H9 (cell line): ENCODE results near the gene TAGLN3. TPM values are rescaled to one million over a fixed set of nuclear protein-coding genes. Genes with fewer than 3 reads are reported as not detected.

ENCODE experiments used
- DNase-seq: peaks from one replicate; pipeline ENCODE4 v3.0.0-alpha.2; 2017
- H2AFZ ChIP-seq: one replicate; pipeline ENCODE4 v1.6.1; 2013; ENCODE audit warnings: mild to moderate bottlenecking, low read length, control low read depth, moderate library complexity
- H2AK5ac ChIP-seq: 2 replicates; pipeline ENCODE4 v1.6.1; 2013; ENCODE audit warnings: low read length, control low read depth, mixed read lengths; ENCODE audit not compliant: insufficient read length
- H2BK120ac ChIP-seq: one replicate; pipeline ENCODE4 v1.6.1; 2013; ENCODE audit warnings: low read depth, mild to moderate bottlenecking, low read length, control low read depth, inconsistent platforms; ENCODE audit not compliant: poor library complexity, severe bottlenecking
- H2BK12ac ChIP-seq: 2 replicates; pipeline ENCODE4 v1.6.1; 2013; ENCODE audit warnings: low read length, control low read depth, mixed read lengths, low read depth; ENCODE audit not compliant: insufficient read length
- H2BK15ac ChIP-seq: 2 replicates; pipeline ENCODE4 v1.6.1; 2013; ENCODE audit warnings: low read depth, low read length, control low read depth
- H2BK20ac ChIP-seq: one replicate; pipeline ENCODE4 v1.6.1; 2013; ENCODE audit warnings: low read depth, mild to moderate bottlenecking, low read length, control low read depth, inconsistent platforms; ENCODE audit not compliant: poor library complexity, severe bottlenecking
- H2BK5ac ChIP-seq: 2 replicates; pipeline ENCODE4 v1.6.1; 2013; ENCODE audit warnings: low read length, control low read depth, mixed read lengths; ENCODE audit not compliant: insufficient read length
- H3K14ac ChIP-seq: 2 replicates; pipeline ENCODE4 v1.6.1; 2013; ENCODE audit warnings: low read length, control low read depth; ENCODE audit not compliant: insufficient read depth
- H3K18ac ChIP-seq: 2 replicates; pipeline ENCODE4 v1.6.1; 2013; ENCODE audit warnings: low read depth, mild to moderate bottlenecking, mixed read lengths, low read length, control low read depth; ENCODE audit not compliant: insufficient read length
- H3K23ac ChIP-seq: 2 replicates; pipeline ENCODE4 v1.6.1; 2013; ENCODE audit warnings: low read length, control low read depth, mixed read lengths, low read depth; ENCODE audit not compliant: insufficient read length
- H3K23me2 ChIP-seq: 2 replicates; pipeline ENCODE4 v1.6.1; 2013; ENCODE audit warnings: low read depth, mild to moderate bottlenecking, mixed read lengths, low read length, control low read depth; ENCODE audit not compliant: insufficient read length, poor library complexity, severe bottlenecking
- H3K27ac ChIP-seq: 2 replicates; pipeline ENCODE4 v1.5.1; 2013; ENCODE audit warnings: low read length, control low read depth, mixed read lengths, low read depth; ENCODE audit not compliant: insufficient read length
- H3K27me3 ChIP-seq: 2 replicates; pipeline ENCODE4 v1.6.1; 2013; ENCODE audit warnings: low read length, control low read depth, inconsistent platforms; ENCODE audit not compliant: insufficient read depth
- H3K4ac ChIP-seq: 2 replicates; pipeline ENCODE4 v1.6.1; 2013; ENCODE audit warnings: low read depth, mild to moderate bottlenecking, control low read depth, inconsistent platforms, low read length, moderate library complexity
- H3K4me1 ChIP-seq: 2 replicates; pipeline ENCODE4 v1.6.1; 2013; ENCODE audit warnings: low read length, control low read depth, inconsistent platforms; ENCODE audit not compliant: insufficient read depth
- H3K4me2 ChIP-seq: 2 replicates; pipeline ENCODE4 v1.6.1; 2013; ENCODE audit warnings: low read length, control low read depth, mixed read lengths; ENCODE audit not compliant: insufficient read length, insufficient read depth
- H3K56ac ChIP-seq: 2 replicates; pipeline ENCODE4 v1.6.1; 2013; ENCODE audit warnings: low read depth, mild to moderate bottlenecking, mixed read lengths, low read length, control low read depth; ENCODE audit not compliant: insufficient read length
- H3K79me1 ChIP-seq: 2 replicates; pipeline ENCODE4 v1.6.1; 2013; ENCODE audit warnings: low read depth, mild to moderate bottlenecking, moderate library complexity, low read length, control low read depth, inconsistent platforms; ENCODE audit not compliant: insufficient read depth, poor library complexity, severe bottlenecking
- H3K79me2 ChIP-seq: 2 replicates; pipeline ENCODE4 v1.6.1; 2013; ENCODE audit warnings: low read length, control low read depth, inconsistent platforms; ENCODE audit not compliant: insufficient read depth
- H3K9ac ChIP-seq: 2 replicates; pipeline ENCODE4 v1.6.1; 2013; ENCODE audit warnings: low read length, control low read depth, mixed read lengths; ENCODE audit not compliant: insufficient read length; ENCODE audit errors: extremely low read depth
- H3K9me3 ChIP-seq: one replicate; pipeline ENCODE4 v1.6.1; 2013; ENCODE audit warnings: low read depth, low read length, inconsistent platforms; ENCODE audit not compliant: control insufficient read depth
- H3T11ph ChIP-seq: one replicate; pipeline ENCODE4 v1.6.1; 2013; ENCODE audit warnings: mild to moderate bottlenecking, low read length, control low read depth, inconsistent platforms
- H4K20me1 ChIP-seq: one replicate; pipeline ENCODE4 v1.6.1; 2013; ENCODE audit not compliant: control insufficient read depth, insufficient read length, insufficient read depth
- H4K5ac ChIP-seq: 2 replicates; pipeline ENCODE4 v1.6.1; 2013; ENCODE audit warnings: low read depth, mild to moderate bottlenecking, mixed read lengths, low read length, control low read depth; ENCODE audit not compliant: insufficient read length
- H4K8ac ChIP-seq: replicated peaks from 2 replicates; pipeline ENCODE4 v1.6.1; 2013; ENCODE audit warnings: low read length, control low read depth, mixed read lengths, low read depth; ENCODE audit not compliant: insufficient read length
- H4K91ac ChIP-seq: 2 replicates; pipeline ENCODE4 v1.6.1; 2013; ENCODE audit warnings: low read depth, mild to moderate bottlenecking, moderate library complexity, mixed read lengths, low read length, control low read depth; ENCODE audit not compliant: insufficient read length
- H3K27ac Mint-ChIP-seq, 3 experiments: 2 replicates in 2 of 3; 3 replicates in 1 of 3; pipeline ENCODE4 v1.8.0; 2020 to 2021; ENCODE audit warnings: mixed read lengths in 3 of 3, mild to moderate bottlenecking in 1 of 3, moderate library complexity in 1 of 3
- H3K27me3 Mint-ChIP-seq: 2 replicates; pipeline ENCODE4 v1.8.0; 2021; ENCODE audit warnings: low read depth, mild to moderate bottlenecking, moderate library complexity, mixed read lengths
- H3K36me3 Mint-ChIP-seq, 3 experiments: 2 replicates in 2 of 3; 3 replicates in 1 of 3; pipeline ENCODE4 v1.8.0; 2020 to 2021; ENCODE audit warnings: low read depth in 3 of 3, mixed read lengths in 3 of 3; ENCODE audit not compliant: insufficient read depth in 1 of 3
- H3K4me1 Mint-ChIP-seq, 2 experiments: 2 replicates each; pipeline ENCODE4 v1.8.0; 2020; ENCODE audit warnings: mixed read lengths in 2 of 2
- H3K4me3 Mint-ChIP-seq, 2 experiments: 2 replicates in 1 of 2; 3 replicates in 1 of 2; pipeline ENCODE4 v1.8.0; 2020 to 2021; ENCODE audit warnings: mild to moderate bottlenecking in 2 of 2, mixed read lengths in 2 of 2, moderate library complexity in 1 of 2
- H3K9me3 Mint-ChIP-seq, 2 experiments: 2 replicates in 1 of 2; 3 replicates in 1 of 2; pipeline ENCODE4 v1.8.0; 2020; ENCODE audit warnings: mild to moderate bottlenecking in 2 of 2, mixed read lengths in 2 of 2, moderate library complexity in 1 of 2
- CTCF ChIP-seq: fragments of 200-600 bp; sonication (generic); conservative IDR thresholded peaks from 3 replicates; pipeline ENCODE4 v1.8.0; 2021; ENCODE audit warnings: antibody characterized with exemption, mild to moderate bottlenecking
- WGBS: extraction: QIAGEN DNeasy Blood & Tissue Kit; methylation state at CpG from one replicate; pipeline ENCODE4 v1.1.7; 2013; ENCODE audit warnings: missing lambda C conversion rate, low lambda C conversion rate, mixed read lengths; ENCODE audit not compliant: insufficient read length; ENCODE audit errors: extremely low coverage; 5-methylcytosine and 5-hydroxymethylcytosine counted together
- total RNA-seq: library from RNA; stranded (reverse); gene quantifications from 2 replicates; pipeline ENCODE4 v1.2.1, GENCODE V29; 2021

The TAGLN3 gene
- total RNA-seq, 1 experiment from 2014 or later, result 6.4 TPM

DNA sequence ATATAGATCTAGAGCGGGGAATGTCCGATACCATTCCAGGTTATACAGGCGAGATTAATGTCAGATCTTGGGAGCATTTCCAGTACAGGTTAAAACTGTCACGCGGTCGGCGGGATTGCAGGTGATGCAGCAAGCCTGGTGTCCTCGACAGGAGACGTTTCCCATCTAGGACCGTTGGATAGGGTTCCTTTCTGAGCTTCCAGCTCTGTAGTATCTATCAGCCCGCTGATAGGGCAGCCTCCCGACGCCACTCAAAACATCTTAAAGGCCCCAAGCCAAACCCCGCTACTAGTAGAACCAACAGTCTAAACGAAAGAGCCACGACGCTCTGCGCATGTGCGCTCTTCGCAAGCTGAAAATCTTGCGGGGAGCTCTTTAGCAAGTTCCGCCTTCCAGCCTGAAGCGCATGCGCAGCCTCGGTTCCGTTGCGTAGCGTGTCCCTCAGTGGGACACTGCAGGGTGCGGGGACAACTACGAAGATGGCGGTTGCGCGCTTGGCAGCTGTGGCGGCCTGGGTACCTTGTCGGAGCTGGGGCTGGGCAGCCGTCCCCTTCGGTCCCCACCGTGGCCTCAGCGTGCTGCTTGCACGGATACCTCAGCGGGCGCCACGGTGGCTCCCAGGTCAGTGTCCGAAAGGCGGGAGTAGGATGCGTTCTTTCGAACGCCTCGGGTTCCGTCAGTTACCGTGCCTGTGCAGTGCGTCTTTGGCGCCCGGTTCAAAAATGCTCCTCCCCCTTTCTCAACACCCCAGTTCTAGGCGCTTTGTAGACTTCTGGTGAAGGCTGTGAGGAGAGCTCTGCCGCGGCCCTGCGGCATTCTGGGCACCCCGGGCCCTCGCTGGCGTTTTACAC, 19.9 kb upstream of the TAGLN3 start, which contains the start of gene ABHD10:
ABHD10 (plus strand) TSS at position 444 of the 851 bp plus-strand sequence; CDS start at position 480, 36 bp downstream.
- H4K91ac ChIP-seq, result no peak within 1 kb of the TSS
- H2BK12ac ChIP-seq, result no peak within 1 kb of the TSS
- no peak within 1 kb of the TSS for H2BK5ac ChIP-seq
- Mint-ChIP-seq H3K27me3 (no peaks in the 10 kb centered on the region), H3K4me3 (peak within 1 kb of the TSS; percentile 87 to 88), H3K27ac (peak within 1 kb of the TSS; percentile 21 to 89 (median 88); a peak in 5 of 7 replicates), H3K9me3 (no peaks in the 10 kb centered on the region), H3K36me3 (peaks cover 0 to 5% (median 2%) of the 10 kb centered on the region in 3 experiments; a peak in 3 of 7 replicates), H3K4me1 (peaks cover 7 to 12% of the 10 kb centered on the region in 2 experiments)
- no peak within 1 kb of the TSS for H3K27ac ChIP-seq
- no peak within 1 kb of the TSS for H3K4ac ChIP-seq
- peak within 1 kb of the TSS; percentile 65 for H2AFZ ChIP-seq
- TF ChIP-seq CTCF, result no peak
- peaks cover 3% of the 10 kb centered on the region for H3K23me2 ChIP-seq
- H3K4me1 ChIP-seq, result no peaks in the 10 kb centered on the region
- peak within 1 kb of the TSS; percentile 66 for H3K4me2 ChIP-seq
- peak within 1 kb of the TSS; percentile 61 for H3K9ac ChIP-seq
- no peaks in the 10 kb centered on the region for H4K20me1 ChIP-seq
- peak within 1 kb of the TSS; percentile 72 for H3K18ac ChIP-seq
- H3K56ac ChIP-seq, result no peak within 1 kb of the TSS
- no peak within 1 kb of the TSS for H4K5ac ChIP-seq
- peak; percentile 96 for DNase-seq
- H3K14ac ChIP-seq, result peak within 1 kb of the TSS; percentile 90
- no peak within 1 kb of the TSS for H2BK15ac ChIP-seq
- no peaks in the 10 kb centered on the region for H3K27me3 ChIP-seq
- no peaks in the 10 kb centered on the region for H3K9me3 ChIP-seq
- no peak within 1 kb of the TSS for H3K23ac ChIP-seq
- no peak within 1 kb of the TSS for H4K8ac ChIP-seq
- no peaks in the 10 kb centered on the region for H3K79me2 ChIP-seq
- H3T11ph ChIP-seq, result no peak within 1 kb of the TSS
- no CpG with 5 or more reads among the region's 61 CpGs for WGBS
- no peak within 1 kb of the TSS for H2BK120ac ChIP-seq
- H3K79me1 ChIP-seq, result no peaks in the 10 kb centered on the region
- no peak within 1 kb of the TSS for H2AK5ac ChIP-seq
- no peak within 1 kb of the TSS for H2BK20ac ChIP-seq
